Bronchial epithelial cell (primary cell): Measurements from ENCODE around the gene NFYC. TPM values are rescaled to one million over a fixed set of nuclear protein-coding genes. Genes with fewer than 3 reads are reported as not detected.

Experiments used
- DNase-seq: peaks from one replicate; pipeline ENCODE4 v3.0.0-alpha.2; 2010; ENCODE audit warnings: low read depth
- FAIRE-seq: peaks from 2 replicates; lab custom pipeline; 2011; peaks lifted over from hg19 to GRCh38; lab: Jason Lieb, UNC
- H3K27me3 ChIP-seq: 2 replicates; pipeline ENCODE4 v1.5.1; 2011; ENCODE audit warnings: low read length; ENCODE audit not compliant: control insufficient read depth, insufficient read depth
- H3K36me3 ChIP-seq: 2 replicates; pipeline ENCODE4 v1.5.1; 2011; ENCODE audit warnings: low read length; ENCODE audit not compliant: control insufficient read depth, insufficient read depth
- H3K4me3 ChIP-seq: 2 replicates; pipeline ENCODE4 v1.5.1; 2011; ENCODE audit warnings: mild to moderate bottlenecking, low read depth, low read length, control low read depth
- CTCF ChIP-seq: IDR thresholded peaks from 2 replicates; pipeline ENCODE4 v1.5.1; 2011; ENCODE audit warnings: mild to moderate bottlenecking, moderate library complexity, low read length, control low read depth, inconsistent platforms; ENCODE audit not compliant: insufficient read depth, severe bottlenecking
- total RNA-seq: library from RNA; depleted of rRNA; stranded (reverse); fragments of >200 nt; gene quantifications from 2 replicates; pipeline ENCODE4 v1.2.1, GENCODE V29; 2014

Gene NFYC
- total RNA-seq, 1 donor from 2014 or later = 22.9 TPM

- no peak for TF ChIP-seq CTCF
- peak overlapping the region; percentile 94 for H3K4me3 ChIP-seq
- FAIRE-seq = no peak
Measured at GRCh38 chr1:40692429-40692895, 958 bp downstream of the NFYC start.

GRCh38 chr1:40693425-40693824 is 1.9 kb downstream of the NFYC start:
- no peak for TF ChIP-seq CTCF
- FAIRE-seq = no peak
- no peak for DNase-seq
- Histone ChIP-seq H3K4me3 (no peak overlapping the region), H3K36me3 (peaks cover 1% of the 10 kb centered on the region), H3K27me3 (no peaks in the 10 kb centered on the region)

More at GRCh38 chr1:40692429-40692895, 958 bp downstream of the NFYC start:
- peaks cover 1% of the 10 kb centered on the region for H3K36me3 ChIP-seq
- DNase-seq = no peak
- no peaks in the 10 kb centered on the region for H3K27me3 ChIP-seq

- no peak for FAIRE-seq
- peaks cover 1% of the 10 kb centered on the region for H3K36me3 ChIP-seq
- no peak for DNase-seq
Measured at GRCh38 chr1:40694353-40694874, 2.9 kb downstream of the NFYC start.

GRCh38 chr1:40696294-40696693 is 4.8 kb downstream of the NFYC start:
- no peak overlapping the region for H3K4me3 ChIP-seq
- no peak for DNase-seq
- H3K36me3 ChIP-seq = peaks cover 1% of the 10 kb centered on the region
- no peaks in the 10 kb centered on the region for H3K27me3 ChIP-seq
- no peak for TF ChIP-seq CTCF
- no peak for FAIRE-seq

More at GRCh38 chr1:40694353-40694874, 2.9 kb downstream of the NFYC start:
- TF ChIP-seq CTCF = no peak
- Histone ChIP-seq H3K4me3 (no peak overlapping the region), H3K27me3 (no peaks in the 10 kb centered on the region)

- TF ChIP-seq CTCF = no peak
- DNase-seq (no peak), FAIRE-seq (no peak)
- Histone ChIP-seq H3K36me3 (peaks cover 1% of the 10 kb centered on the region), H3K4me3 (no peak overlapping the region), H3K27me3 (no peaks in the 10 kb centered on the region)
Measured at GRCh38 chr1:40697436-40697835, 5.9 kb downstream of the NFYC start.

- peaks cover 1% of the 10 kb centered on the region for H3K36me3 ChIP-seq
- H3K27me3 ChIP-seq = no peaks in the 10 kb centered on the region
- no peak for FAIRE-seq
- no peak for TF ChIP-seq CTCF
- no peak overlapping the region for H3K4me3 ChIP-seq
- no peak for DNase-seq
Measured at GRCh38 chr1:40699787-40700186, 8.3 kb downstream of the NFYC start.
